ENCODE results near the gene PPP1R2C. TPM values are rescaled to one million over a fixed set of nuclear protein-coding genes. Genes with fewer than 3 reads are reported as not detected.

PPP1R2C gene
- total RNA-seq (2012; rRNA removed) (not detected in 2 replicates), polyA plus RNA-seq (2012; rRNA removed) (not detected in 2 replicates), Bru-seq, nascent RNA (not detected), BruChase-seq, experiment 1, labeled RNA remaining after a 6-hour chase (not detected), BruChase-seq, experiment 2, labeled RNA remaining after a 2-hour chase (not detected)
- polyA plus RNA-seq (2012; cell fraction: cytosol; rRNA removed) = not detected in 2 replicates
- polyA plus RNA-seq (2012; cell fraction: nucleus; rRNA removed; ENCODE audit: low replicate concordance) = not detected in 2 replicates
- long read RNA-seq = 0 reads

GRCh38 chrX:42778096-42778495, at the start of gene PPP1R2C:
PPP1R2C (minus strand) TSS chrX:42778163; CDS start chrX:42778079, 84 bp downstream.
- no peak for TF ChIP-seq ELK1 (IDR thresholded peaks at IDR 0.05; ENCODE audit: borderline replicate concordance, low read depth, low read length)
- no peak for TF ChIP-seq NFE2L2 (IDR thresholded peaks at IDR 0.05; ENCODE audit: low read depth, low read length)
- no peak for TF ChIP-seq MXI1 (IDR thresholded peaks at IDR 0.05; ENCODE audit: borderline replicate concordance, low read depth, low read length)
- no peak for TF ChIP-seq USF2 (IDR thresholded peaks at IDR 0.05; ENCODE audit: low read depth, low read length)
- Histone ChIP-seq H3K23ac (ENCODE audit: low read depth, low read length) (no peak within 1 kb of the TSS), H2AK9ac (replicated peaks; ENCODE audit: low read depth, low read length, poor library complexity) (no peak within 1 kb of the TSS), H2BK15ac (ENCODE audit: low read depth, low read length) (no peak within 1 kb of the TSS), H2AK5ac (ENCODE audit: low read depth, low read length) (no peak within 1 kb of the TSS), H2BK120ac (ENCODE audit: low read depth, low read length) (no peak within 1 kb of the TSS), H3K4ac (ENCODE audit: low read depth, low read length) (no peak within 1 kb of the TSS), H3K9me3 (ENCODE audit: control insufficient read depth, insufficient read depth, low read length) (peaks cover 8% of the 10 kb centered on the region), H3K14ac (replicated peaks; ENCODE audit: low read depth, low read length) (no peak within 1 kb of the TSS), H4K8ac (ENCODE audit: low read depth in 2 of 2, low read length in 2 of 2) (no peak within 1 kb of the TSS), H3K27me3 (ENCODE audit: control insufficient read depth, insufficient read depth, low read length) (no peaks in the 10 kb centered on the region; the same call in 1 of the 2 replicates), H4K20me1 (ENCODE audit: insufficient read depth, low read length) (no peaks in the 10 kb centered on the region), H3K4me3 (ENCODE audit: insufficient read depth, low read depth, low read length) (no peak within 1 kb of the TSS), H3K18ac (ENCODE audit: low read depth, low read length) (no peak within 1 kb of the TSS), H3K9me1 (ENCODE audit: insufficient read depth, low read length) (no peaks in the 10 kb centered on the region), H4K5ac (ENCODE audit: low read depth, low read length) (no peak within 1 kb of the TSS), H3K27ac (ENCODE audit: insufficient read depth, low read length) (no peak within 1 kb of the TSS), H2BK20ac (ENCODE audit: low read depth, low read length) (no peak within 1 kb of the TSS), H3K9ac (ENCODE audit: low read depth, low read length) (no peak within 1 kb of the TSS), H3K4me2 (ENCODE audit: low read depth, low read length) (no peak within 1 kb of the TSS), H2AFZ (replicated peaks; ENCODE audit: low read length, poor library complexity) (no peak within 1 kb of the TSS), H3K79me1 (ENCODE audit: low read depth in 1 of 2, low read length in 2 of 2) (no peaks in the 10 kb centered on the region), H3K4me1 (ENCODE audit: control insufficient read depth, insufficient read depth, low read length) (no peaks in the 10 kb centered on the region), H3K56ac (ENCODE audit: extremely low read depth, insufficient read depth, low read length) (no peak within 1 kb of the TSS), H4K91ac (ENCODE audit: insufficient read depth, low read depth, low read length) (no peak within 1 kb of the TSS), H3K36me3 (ENCODE audit: control insufficient read depth, insufficient read depth, low read length) (no peaks in the 10 kb centered on the region), H2BK5ac (ENCODE audit: low read depth, low read length, poor library complexity, severe bottlenecking) (no peak within 1 kb of the TSS)
- BruUV-seq (replicated peaks) = no TSS peak
- dilution Hi-C loops (cut with HindIII; ENCODE audit: low sequenced_read_pairs, unreplicated experiment) = no loop called here
- intact Hi-C loops (cut with micrococcal nuclease) = no loop called here
- DNase-seq (no peak), ATAC-seq (ENCODE audit: low read depth) (no peak)
- in situ Hi-C loops (cut with MboI; ENCODE audit: low sequenced_read_pairs) = no loop called here
- CTCF ChIA-PET = no interaction called here
- POLR2A ChIA-PET (ENCODE audit: unreplicated experiment) = no interaction called here
- 58% methylated on average over 19 of the region's 33 CpGs; no CpG with 5 or more reads in 1 of the 2 experiments for WGBS, 2 experiments (ENCODE audit: extremely low coverage in 2 of 2, insufficient read length in 1 of 2)
